ENCODE results near the gene TP73.

The TP73 gene

GRCh38 chr1:3651930-3652547 lies at the start of gene TP73:
Gene TP73 (plus strand): TSS chr1:3652516. CDS start chr1:3682366, 29,850 bp downstream.
- peak; percentile 29 for DNase-seq (ENCODE audit: low read depth)
- no peak for TF ChIP-seq CTCF (IDR thresholded peaks at IDR 0.05; ENCODE audit: low read depth, low read length, missing control alignments)
- peak within 1 kb of the TSS; percentile 68 for H3K4me3 ChIP-seq (ENCODE audit: low read depth, low read length)

- no peak for TF ChIP-seq CTCF (IDR thresholded peaks at IDR 0.05; ENCODE audit: low read depth, low read length, missing control alignments)
- no peak for DNase-seq (ENCODE audit: low read depth)
- H3K4me3 ChIP-seq (ENCODE audit: low read depth, low read length), result no peak overlapping the region
Observed at GRCh38 chr1:3603156-3603555, 49.2 kb upstream of the TP73 start.

- H3K4me3 ChIP-seq (ENCODE audit: low read depth, low read length), result no peak overlapping the region
- no peak for TF ChIP-seq CTCF (IDR thresholded peaks at IDR 0.05; ENCODE audit: low read depth, low read length, missing control alignments)
- DNase-seq (ENCODE audit: low read depth), result no peak
Observed at GRCh38 chr1:3603571-3604467, 48.5 kb upstream of the TP73 start.

- no peak for TF ChIP-seq CTCF (IDR thresholded peaks at IDR 0.05; ENCODE audit: low read depth, low read length, missing control alignments)
- no peak overlapping the region for H3K4me3 ChIP-seq (ENCODE audit: low read depth, low read length)
- DNase-seq (ENCODE audit: low read depth), result no peak
Observed at GRCh38 chr1:3604468-3604974, 47.8 kb upstream of the TP73 start.

GRCh38 chr1:3604997-3605823 lies 47.1 kb upstream of the TP73 start:
- no peak for DNase-seq (ENCODE audit: low read depth)
- no peak for TF ChIP-seq CTCF (IDR thresholded peaks at IDR 0.05; ENCODE audit: low read depth, low read length, missing control alignments)
- H3K4me3 ChIP-seq (ENCODE audit: low read depth, low read length), result no peak overlapping the region

- DNase-seq (ENCODE audit: low read depth), result no peak
- no peak overlapping the region for H3K4me3 ChIP-seq (ENCODE audit: low read depth, low read length)
- TF ChIP-seq CTCF (IDR thresholded peaks at IDR 0.05; ENCODE audit: low read depth, low read length, missing control alignments), result no peak
Observed at GRCh38 chr1:3606779-3607702, 45.3 kb upstream of the TP73 start.

Data from GM12864 (cell line).